ENCODE results near the gene FTO. TPM values are rescaled to one million over a fixed set of nuclear protein-coding genes. Genes with fewer than 3 reads are reported as not detected.
A peak's percentile ranks its signal among the peaks of the same experiment; 100 is the strongest.

Gene FTO
- total RNA-seq, 1 donor from 2014 or later, result 106 TPM

DNA sequence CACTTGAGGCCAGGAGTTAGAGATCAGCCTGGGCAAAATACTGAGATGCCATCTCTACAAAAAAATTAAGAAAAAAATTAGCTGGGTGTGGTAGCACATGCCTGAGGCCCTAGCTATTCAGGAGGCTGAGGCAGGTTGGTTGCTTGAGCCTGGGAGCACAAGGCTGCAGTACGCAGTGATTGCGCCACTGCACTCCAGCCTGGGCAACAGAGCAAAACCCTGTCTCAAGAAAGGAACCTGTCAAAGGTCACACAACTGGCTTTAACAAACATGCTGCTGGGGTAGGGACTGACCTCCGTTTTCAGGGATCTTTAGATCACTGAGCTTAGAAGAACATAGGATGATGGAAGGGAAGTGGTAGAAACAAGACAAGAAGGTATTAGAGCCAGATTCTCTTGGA lies 487.6 kb downstream of the FTO start:
- no peaks in the 10 kb centered on the region for H3K4me1 Mint-ChIP-seq (ENCODE audit: low read depth, unreplicated experiment)
- H3K36me3 Mint-ChIP-seq (ENCODE audit: unreplicated experiment), result no peaks in the 10 kb centered on the region
- H3K4me3 Mint-ChIP-seq (ENCODE audit: unreplicated experiment), result no peak overlapping the region
- no peaks in the 10 kb centered on the region for H3K9me3 Mint-ChIP-seq (ENCODE audit: unreplicated experiment)
- no peaks in the 10 kb centered on the region for H3K27me3 Mint-ChIP-seq (ENCODE audit: unreplicated experiment)
- DNase-seq, result no peak
- H3K27ac Mint-ChIP-seq (ENCODE audit: unreplicated experiment), result no peak overlapping the region
- TF ChIP-seq, protein P1, sequence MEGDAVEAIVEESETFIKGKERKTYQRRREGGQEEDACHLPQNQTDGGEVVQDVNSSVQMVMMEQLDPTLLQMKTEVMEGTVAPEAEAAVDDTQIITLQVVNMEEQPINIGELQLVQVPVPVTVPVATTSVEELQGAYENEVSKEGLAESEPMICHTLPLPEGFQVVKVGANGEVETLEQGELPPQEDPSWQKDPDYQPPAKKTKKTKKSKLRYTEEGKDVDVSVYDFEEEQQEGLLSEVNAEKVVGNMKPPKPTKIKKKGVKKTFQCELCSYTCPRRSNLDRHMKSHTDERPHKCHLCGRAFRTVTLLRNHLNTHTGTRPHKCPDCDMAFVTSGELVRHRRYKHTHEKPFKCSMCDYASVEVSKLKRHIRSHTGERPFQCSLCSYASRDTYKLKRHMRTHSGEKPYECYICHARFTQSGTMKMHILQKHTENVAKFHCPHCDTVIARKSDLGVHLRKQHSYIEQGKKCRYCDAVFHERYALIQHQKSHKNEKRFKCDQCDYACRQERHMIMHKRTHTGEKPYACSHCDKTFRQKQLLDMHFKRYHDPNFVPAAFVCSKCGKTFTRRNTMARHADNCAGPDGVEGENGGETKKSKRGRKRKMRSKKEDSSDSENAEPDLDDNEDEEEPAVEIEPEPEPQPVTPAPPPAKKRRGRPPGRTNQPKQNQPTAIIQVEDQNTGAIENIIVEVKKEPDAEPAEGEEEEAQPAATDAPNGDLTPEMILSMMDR (IDR thresholded peaks at IDR 0.05; ENCODE audit: partially characterized antibody, unreplicated experiment), result no peak

DNA sequence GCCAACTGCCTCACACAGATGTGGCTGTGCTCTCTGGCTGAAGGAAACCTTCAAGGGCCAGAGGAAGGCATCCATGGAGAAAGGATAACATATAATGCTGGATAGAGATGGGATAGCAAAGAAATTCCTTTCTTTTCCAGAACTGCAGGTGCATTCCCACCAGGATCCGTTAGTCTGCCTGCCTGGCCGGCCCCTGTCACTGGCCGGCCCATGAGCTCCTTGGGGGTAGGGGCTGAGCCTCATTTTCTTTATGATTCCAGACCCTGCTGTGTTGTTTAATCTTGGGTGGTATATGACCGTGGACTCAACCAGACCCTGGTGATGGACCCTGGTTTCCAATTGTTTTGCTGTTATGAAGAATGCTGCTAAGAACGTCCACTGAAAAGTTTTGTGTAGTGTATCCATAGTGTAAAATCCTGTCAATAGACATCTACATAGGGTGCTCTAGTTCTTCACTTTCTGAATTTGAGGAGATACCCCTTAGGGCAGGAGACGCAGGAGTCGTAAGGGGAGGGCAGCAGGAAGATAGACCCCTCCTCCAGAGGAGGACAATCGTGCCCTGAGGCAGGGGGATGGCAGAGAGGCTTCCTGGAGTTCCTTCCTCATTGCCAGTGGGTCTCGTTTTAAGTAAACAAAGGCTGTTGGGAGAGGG lies 489.2 kb downstream of the FTO start:
- Mint-ChIP-seq H3K36me3 (ENCODE audit: unreplicated experiment) (no peaks in the 10 kb centered on the region), H3K27ac (ENCODE audit: unreplicated experiment) (no peak overlapping the region), H3K9me3 (ENCODE audit: unreplicated experiment) (no peaks in the 10 kb centered on the region), H3K4me3 (ENCODE audit: unreplicated experiment) (no peak overlapping the region), H3K4me1 (ENCODE audit: low read depth, unreplicated experiment) (no peaks in the 10 kb centered on the region), H3K27me3 (ENCODE audit: unreplicated experiment) (no peaks in the 10 kb centered on the region)
- TF ChIP-seq, protein P1 (IDR thresholded peaks at IDR 0.05; ENCODE audit: partially characterized antibody, unreplicated experiment), result no peak
- DNase-seq, result no peak

DNA sequence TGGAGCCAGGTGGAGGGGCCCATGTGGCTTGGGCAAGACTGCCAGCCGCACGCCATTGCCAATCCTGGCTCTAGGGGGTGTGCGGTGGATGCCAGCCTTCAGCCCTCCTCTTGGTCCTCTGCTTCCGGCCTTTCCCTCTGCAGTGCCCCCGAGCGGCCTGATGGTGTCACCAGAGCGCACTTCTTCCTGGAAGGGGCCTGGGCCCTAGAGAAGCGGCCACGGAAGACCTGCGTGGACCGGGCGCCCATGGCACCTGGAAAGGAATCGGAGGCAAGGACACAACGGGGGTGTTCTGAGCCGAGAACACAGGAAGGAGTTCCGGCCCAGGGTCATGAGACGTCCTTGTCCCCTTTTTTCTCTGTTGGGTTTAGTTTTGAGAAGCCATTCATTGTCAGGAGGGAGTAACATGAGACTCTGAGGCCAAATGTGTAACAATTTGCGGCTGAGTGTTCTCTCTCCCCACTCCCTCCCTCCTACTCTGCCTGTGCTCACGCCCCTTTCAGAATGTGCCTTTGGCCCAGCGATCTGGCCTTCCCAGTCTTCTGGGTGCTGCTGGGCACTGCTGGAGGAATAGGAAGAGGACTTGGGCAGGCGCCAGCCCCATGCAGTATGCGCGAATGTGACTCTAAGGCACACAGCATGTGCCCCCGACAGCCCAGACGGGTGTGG lies 489.8 kb downstream of the FTO start:
- H3K9me3 Mint-ChIP-seq (ENCODE audit: unreplicated experiment), result no peaks in the 10 kb centered on the region
- DNase-seq, result peak; percentile 82
- H3K27ac Mint-ChIP-seq (ENCODE audit: unreplicated experiment), result no peak overlapping the region
- H3K27me3 Mint-ChIP-seq (ENCODE audit: unreplicated experiment), result no peaks in the 10 kb centered on the region
- TF ChIP-seq, protein P1 (IDR thresholded peaks at IDR 0.05; ENCODE audit: partially characterized antibody, unreplicated experiment), result peak; percentile 81
- H3K36me3 Mint-ChIP-seq (ENCODE audit: unreplicated experiment), result no peaks in the 10 kb centered on the region
- H3K4me1 Mint-ChIP-seq (ENCODE audit: low read depth, unreplicated experiment), result no peaks in the 10 kb centered on the region
- H3K4me3 Mint-ChIP-seq (ENCODE audit: unreplicated experiment), result no peak overlapping the region

DNA sequence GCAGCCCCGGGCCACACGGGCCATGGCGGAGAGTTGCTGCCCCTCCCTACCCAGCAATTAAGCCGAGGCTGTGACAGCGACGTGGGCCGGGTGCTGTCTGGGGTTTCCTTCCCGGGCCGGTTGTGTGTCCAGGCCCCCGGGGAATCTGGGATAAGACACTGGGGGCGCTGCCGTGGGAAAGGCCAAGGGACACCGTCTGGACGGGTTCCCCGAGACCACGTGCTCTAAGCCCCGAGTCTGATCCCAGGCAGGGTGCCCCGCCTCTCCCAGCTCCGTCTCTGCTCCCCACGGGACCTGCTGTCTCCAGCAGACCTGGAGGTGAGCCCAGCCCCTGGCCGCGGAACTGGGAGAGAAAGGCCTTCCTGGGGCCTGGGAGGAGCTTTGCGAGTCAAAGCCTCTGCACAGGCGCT lies 490.4 kb downstream of the FTO start:
- H3K27me3 Mint-ChIP-seq (ENCODE audit: unreplicated experiment), result no peaks in the 10 kb centered on the region
- no peak overlapping the region for H3K27ac Mint-ChIP-seq (ENCODE audit: unreplicated experiment)
- no peak for DNase-seq
- H3K4me3 Mint-ChIP-seq (ENCODE audit: unreplicated experiment), result no peak overlapping the region
- H3K9me3 Mint-ChIP-seq (ENCODE audit: unreplicated experiment), result no peaks in the 10 kb centered on the region
- H3K4me1 Mint-ChIP-seq (ENCODE audit: low read depth, unreplicated experiment), result no peaks in the 10 kb centered on the region
- H3K36me3 Mint-ChIP-seq (ENCODE audit: unreplicated experiment), result no peaks in the 10 kb centered on the region
- TF ChIP-seq, protein P1 (IDR thresholded peaks at IDR 0.05; ENCODE audit: partially characterized antibody, unreplicated experiment), result no peak

DNA sequence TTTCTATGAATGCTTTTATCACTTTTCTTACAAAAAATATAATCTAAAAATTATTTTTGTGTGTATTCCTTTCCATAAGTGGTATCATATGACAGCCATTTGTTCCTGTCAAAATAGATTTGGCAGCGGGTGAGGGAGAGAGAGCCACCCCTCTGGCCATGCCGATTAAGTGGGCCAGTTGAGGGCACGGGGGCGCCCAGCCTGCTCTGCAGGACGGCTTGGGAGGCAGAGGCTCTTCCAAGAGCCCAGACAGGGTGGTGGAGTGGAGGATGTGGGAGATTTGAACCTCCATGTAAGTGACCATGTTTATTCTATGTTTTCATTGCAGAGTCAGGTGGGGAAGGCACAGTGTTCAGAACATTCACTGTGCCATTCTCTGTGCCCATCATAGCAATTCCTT lies 493.8 kb downstream of the FTO start:
- Mint-ChIP-seq H3K4me3 (ENCODE audit: unreplicated experiment) (no peak overlapping the region), H3K36me3 (ENCODE audit: unreplicated experiment) (no peaks in the 10 kb centered on the region), H3K27ac (ENCODE audit: unreplicated experiment) (no peak overlapping the region), H3K9me3 (ENCODE audit: unreplicated experiment) (no peaks in the 10 kb centered on the region), H3K4me1 (ENCODE audit: low read depth, unreplicated experiment) (no peaks in the 10 kb centered on the region), H3K27me3 (ENCODE audit: unreplicated experiment) (no peaks in the 10 kb centered on the region)
- TF ChIP-seq, protein P1 (IDR thresholded peaks at IDR 0.05; ENCODE audit: partially characterized antibody, unreplicated experiment), result no peak
- no peak for DNase-seq
